GM19193 (cell line): Measurements from ENCODE around the gene LAMA3.

Experiments used
- POLR2A ChIP-seq: IDR thresholded peaks from 4 replicates; pipeline ENCODE4 v1.6.1; 2011; ENCODE audit not compliant: insufficient read depth, insufficient read length; ENCODE audit errors: extremely low read depth

Gene LAMA3

DNA sequence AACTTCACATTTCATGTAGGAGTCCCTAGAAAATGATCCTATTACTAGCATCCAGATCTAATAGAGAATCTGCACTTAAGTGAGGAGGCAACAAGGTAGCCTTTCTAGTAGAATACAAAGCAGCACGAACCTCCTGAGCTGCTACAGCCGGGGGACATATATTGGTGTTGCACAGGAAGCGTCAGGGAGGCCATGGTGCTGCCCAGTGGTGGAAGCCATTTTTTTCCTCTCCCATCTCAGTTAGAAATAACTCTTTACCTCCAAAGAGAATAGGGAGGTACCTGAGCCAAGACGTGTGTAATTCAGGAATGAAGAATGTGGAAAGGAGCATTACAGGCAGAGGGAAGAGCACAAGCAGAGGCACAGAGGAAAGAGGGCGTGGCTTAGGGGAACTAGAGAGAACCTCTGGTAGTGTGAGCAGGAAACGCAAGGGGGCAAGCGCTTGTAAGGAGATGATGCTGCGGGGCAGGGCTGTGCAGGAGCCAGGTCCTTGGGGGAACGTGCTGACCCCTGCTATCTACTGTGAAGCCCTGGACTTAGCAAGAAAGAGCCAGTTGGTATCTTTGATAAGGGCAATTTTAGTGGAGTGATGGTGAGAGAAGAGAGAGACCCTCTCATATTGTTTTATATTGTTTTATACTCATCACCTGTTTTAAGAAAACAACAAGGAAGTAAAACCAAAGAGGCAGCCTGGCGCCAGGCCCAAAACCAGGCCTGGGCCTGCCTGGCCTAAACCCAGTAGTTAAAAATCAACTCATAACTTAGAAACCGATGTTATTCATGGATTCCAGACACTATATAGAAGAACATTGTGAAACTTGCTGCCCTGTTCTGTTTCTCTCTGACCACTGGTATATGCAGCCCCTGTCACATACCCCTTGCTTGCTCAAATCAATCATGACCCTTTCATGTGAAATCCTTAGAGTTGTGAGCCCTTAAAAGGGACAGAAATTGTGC, 275.3 kb downstream of the LAMA3 start:
- no peak for TF ChIP-seq POLR2A

DNA sequence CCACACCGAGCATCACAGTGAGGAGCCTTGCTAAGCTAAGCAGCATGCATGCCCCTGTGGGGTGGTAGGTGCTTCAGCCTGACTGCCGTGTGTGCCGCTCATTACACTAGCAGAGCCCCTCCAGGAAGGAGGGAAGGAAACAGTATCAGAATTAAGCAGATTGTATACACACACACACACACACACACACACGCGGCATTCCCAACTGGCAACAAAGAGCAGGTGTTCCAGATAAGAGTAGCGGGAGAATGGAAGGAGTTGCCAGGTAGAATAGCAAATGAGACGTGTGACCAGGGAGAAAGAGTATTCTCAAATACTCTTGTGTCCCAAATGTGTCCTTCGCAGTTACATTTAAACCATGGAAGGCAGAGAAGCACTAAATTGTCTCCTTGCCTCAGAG, 277.7 kb downstream of the LAMA3 start:
- no peak for TF ChIP-seq POLR2A

GRCh38 chr18:23967321-23968089, 278.3 kb downstream of the LAMA3 start:
- no peak for TF ChIP-seq POLR2A

DNA sequence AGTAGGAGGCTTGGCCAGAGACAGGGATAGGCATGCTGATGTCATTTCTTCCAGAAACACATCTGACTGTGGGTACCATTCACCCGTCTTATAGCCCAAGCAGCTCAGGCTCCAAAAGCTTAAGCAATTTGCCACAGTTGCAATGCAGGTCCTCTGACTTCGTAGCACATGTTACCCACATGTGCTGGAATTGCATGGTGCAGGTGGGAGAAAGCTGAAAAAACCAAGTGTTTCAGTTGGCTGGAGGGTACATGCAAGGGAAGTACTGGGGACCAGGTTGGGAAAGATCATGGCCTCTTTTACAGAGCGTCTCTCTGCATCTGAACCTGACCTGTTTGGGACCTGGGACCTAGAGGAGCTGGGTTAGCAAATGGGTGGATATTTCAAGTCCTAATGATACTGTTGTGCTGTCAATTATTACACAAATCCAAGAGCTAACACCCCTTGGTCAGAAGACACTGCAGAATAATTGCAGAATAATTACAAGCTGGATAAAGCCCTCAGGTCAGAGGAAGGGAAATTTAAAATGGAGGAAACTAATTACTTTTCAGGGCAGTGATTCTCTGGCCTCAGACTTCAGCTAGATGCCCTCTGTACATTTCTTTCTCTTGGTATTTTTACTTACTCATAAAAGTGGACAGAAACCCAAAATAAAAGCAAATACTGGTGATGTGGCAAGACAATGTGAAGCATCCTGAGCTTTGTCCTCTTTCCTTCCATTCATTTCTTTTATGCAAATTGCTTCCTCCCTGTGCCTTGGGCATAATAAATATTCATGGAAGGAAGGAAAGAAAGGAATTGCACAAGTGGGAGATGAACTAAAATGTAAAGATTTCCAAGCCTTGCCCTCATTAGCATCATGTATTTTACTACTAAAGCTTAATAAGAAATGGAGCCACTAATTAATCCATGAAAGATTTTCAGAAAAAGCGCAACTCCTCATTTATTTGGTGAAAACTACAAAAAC, 279.7 kb downstream of the LAMA3 start:
- TF ChIP-seq POLR2A, result no peak

- TF ChIP-seq POLR2A, result no peak
Observed at GRCh38 chr18:23969664-23970063, 280.4 kb downstream of the LAMA3 start.

DNA sequence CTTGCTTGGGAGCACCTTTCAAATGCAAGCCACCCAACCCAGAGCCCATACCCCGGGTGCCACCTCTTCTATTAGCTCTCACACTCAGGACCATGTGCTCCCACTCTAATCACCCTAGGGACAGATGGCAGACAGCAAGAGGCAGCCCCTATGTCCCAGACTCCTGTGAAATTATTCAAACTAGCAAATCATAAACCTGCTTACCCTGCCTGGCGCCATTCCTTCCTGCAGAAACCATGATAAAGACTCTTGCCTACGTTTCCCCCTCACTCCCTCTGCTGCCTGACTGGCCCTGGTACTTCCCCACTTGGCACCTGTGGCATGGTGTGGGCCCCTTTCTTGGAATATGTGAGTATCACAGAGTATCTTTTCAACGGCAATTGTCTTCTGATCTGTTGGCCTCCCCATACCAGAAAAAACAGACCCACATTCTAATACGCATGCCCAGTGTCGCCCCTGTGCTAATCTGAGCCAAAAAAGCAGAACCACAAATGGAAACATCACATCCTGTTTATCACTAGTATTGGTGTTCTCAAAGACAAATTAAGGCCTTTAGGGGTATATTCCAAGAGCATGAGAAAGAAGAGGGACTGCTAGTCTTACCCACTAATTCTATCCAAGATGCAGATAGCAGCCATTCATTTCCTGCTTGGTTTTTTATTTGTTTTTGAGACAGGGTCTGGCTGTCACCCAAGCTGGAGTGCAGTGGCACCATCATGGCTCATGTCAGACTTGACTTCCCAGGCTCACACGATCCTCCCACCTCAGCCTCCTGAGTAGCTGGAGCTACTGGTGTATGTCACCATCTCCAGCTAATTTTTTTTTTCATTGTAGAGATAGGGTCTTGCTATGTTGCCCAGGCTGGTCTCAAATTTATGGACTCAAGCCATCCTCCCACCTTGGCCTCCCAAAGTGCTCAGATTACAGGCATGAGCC, 281.2 kb downstream of the LAMA3 start:
- no peak for TF ChIP-seq POLR2A

DNA sequence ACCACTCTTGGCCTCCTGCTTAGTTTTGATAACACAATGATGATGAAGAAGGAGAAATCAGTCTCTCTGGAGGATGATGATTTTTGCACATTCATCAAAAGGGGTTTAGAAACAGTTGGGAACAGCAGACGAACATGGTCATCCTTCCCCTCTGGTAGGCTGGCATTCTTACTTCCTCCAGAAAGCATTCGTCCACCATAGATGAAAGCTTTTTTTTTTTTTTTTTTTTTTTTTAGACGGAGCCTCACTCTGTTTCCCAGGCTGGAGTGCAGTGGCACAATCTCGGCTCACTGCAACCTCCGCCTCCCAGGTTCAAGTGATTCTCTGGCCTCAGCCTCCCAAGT, 281.8 kb downstream of the LAMA3 start:
- TF ChIP-seq POLR2A, result no peak

- no peak for TF ChIP-seq POLR2A
Observed at GRCh38 chr18:23971666-23972230, 282.5 kb downstream of the LAMA3 start.

GRCh38 chr18:23972453-23972852, 283.2 kb downstream of the LAMA3 start:
- TF ChIP-seq POLR2A, result no peak

DNA sequence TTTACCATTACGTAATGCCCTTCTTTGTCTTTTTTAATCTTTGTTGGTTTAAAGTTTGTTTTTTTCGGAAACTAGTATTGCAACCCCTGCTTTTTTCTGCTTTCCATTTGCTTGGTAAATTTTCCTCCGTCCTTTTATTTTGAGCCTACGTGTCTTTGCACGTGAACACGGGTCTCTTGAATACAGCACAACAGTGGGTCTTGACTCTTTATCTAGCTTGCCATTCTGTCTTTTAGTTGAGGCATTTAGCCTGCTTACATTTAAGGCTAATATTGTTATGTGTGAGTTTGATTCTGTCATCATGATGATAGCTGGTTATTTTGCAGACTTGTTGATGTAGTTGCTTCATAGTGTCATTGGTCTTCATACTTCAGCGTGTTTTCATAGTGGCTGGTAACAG, 287.9 kb downstream of the LAMA3 start:
- TF ChIP-seq POLR2A, result no peak

DNA sequence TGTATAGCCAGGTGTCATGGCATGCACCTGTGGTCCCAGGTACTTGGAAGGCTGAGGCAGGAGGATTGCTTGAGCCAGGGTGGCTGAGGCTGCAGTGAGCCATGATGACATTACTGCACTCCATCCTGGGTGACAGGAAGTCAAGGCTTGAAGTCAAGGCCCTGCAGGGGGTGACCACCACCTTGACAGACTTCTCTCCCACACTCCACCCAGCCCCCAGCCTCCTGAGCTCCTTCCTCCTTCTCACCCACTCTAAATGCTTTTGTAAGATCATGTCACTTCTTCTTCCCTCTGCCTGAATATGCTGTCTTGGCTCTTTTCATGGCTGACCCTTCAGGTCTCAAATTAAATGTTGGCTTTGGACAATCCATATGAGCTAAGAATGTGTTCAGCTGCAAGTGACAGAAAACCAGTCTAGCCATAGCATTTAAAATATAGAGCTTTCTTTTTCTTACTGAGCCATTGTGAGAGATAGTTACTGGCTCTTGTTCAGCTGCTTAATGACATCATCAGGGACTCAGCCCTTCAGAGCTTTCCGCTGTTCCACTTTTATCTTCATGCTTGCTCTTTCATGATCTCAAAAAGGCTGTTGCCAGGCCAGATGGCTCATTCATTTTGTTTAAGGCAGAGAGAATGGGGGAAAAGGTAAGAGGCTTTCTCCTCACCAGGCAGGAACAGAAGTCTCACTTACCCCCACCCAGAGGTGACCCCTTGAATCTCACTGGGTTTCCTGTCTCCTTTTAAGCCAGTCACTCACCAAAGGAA, 288.6 kb downstream of the LAMA3 start:
- TF ChIP-seq POLR2A, result no peak

- no peak for TF ChIP-seq POLR2A
Observed at GRCh38 chr18:23981369-23981980, 292.2 kb downstream of the LAMA3 start.
